Measurements from ENCODE around the gene ATF5. TPM values are rescaled to one million over a fixed set of nuclear protein-coding genes. Genes with fewer than 3 reads are reported as not detected.

Gene ATF5
- total RNA-seq, 2 donors from 2014 or later, result 7.4 to 12.0 TPM

GRCh38 chr19:49881186-49881585, 47.8 kb upstream of the ATF5 start:
- H3K9me3 Mint-ChIP-seq, result no peaks in the 10 kb centered on the region
- no peak overlapping the region for H3K9ac ChIP-seq (ENCODE audit: extremely low read depth, low read length, poor library complexity, severe bottlenecking)
- H3K4me3 Mint-ChIP-seq, result no peak overlapping the region

GRCh38 chr19:49881672-49882394, 47.2 kb upstream of the ATF5 start:
- TF ChIP-seq CTCF (conservative IDR thresholded peaks at IDR 0.05), result no peak
- H3K27me3 ChIP-seq (ENCODE audit: control insufficient read depth, insufficient read depth, low read length, poor library complexity, severe bottlenecking), result no peaks in the 10 kb centered on the region
- H3K9me3 ChIP-seq (ENCODE audit: control insufficient read depth, low read length), result no peaks in the 10 kb centered on the region
- peaks cover 69% of the 10 kb centered on the region for H3K36me3 Mint-ChIP-seq (ENCODE audit: low read depth)
- no peak overlapping the region for H3K9ac ChIP-seq (ENCODE audit: extremely low read depth, low read length, poor library complexity, severe bottlenecking)
- peaks cover 3% of the 10 kb centered on the region for H3K4me1 Mint-ChIP-seq
- no peak overlapping the region for H3K27ac ChIP-seq (ENCODE audit: low read depth, low read length)
- no peak overlapping the region for H3K4me3 Mint-ChIP-seq
- H3K4me1 ChIP-seq (ENCODE audit: control insufficient read depth, insufficient read depth, low read length), result no peaks in the 10 kb centered on the region
- peak; percentile 85 for DNase-seq
- peaks cover 57% of the 10 kb centered on the region for H3K36me3 ChIP-seq (ENCODE audit: control insufficient read depth, insufficient read depth, low read length)
- H3K27me3 Mint-ChIP-seq (ENCODE audit: insufficient read depth), result no peaks in the 10 kb centered on the region
- WGBS, 2 experiments (ENCODE audit: insufficient coverage in 1 of 2, insufficient read length in 1 of 2), result 93 to 94% methylated on average over 17 to 31 of the region's 31 CpGs
- no peak overlapping the region for H3K27ac Mint-ChIP-seq
- no peaks in the 10 kb centered on the region for H3K9me3 Mint-ChIP-seq
- no peak overlapping the region for H3K4me3 ChIP-seq (ENCODE audit: low read length)

More at GRCh38 chr19:49881186-49881585, 47.8 kb upstream of the ATF5 start:
- Histone ChIP-seq H3K9me3 (ENCODE audit: control insufficient read depth, low read length) (no peaks in the 10 kb centered on the region), H3K4me3 (ENCODE audit: low read length) (no peak overlapping the region), H3K27ac (ENCODE audit: low read depth, low read length) (no peak overlapping the region), H3K27me3 (ENCODE audit: control insufficient read depth, insufficient read depth, low read length, poor library complexity, severe bottlenecking) (no peaks in the 10 kb centered on the region), H3K4me1 (ENCODE audit: control insufficient read depth, insufficient read depth, low read length) (no peaks in the 10 kb centered on the region), H3K36me3 (ENCODE audit: control insufficient read depth, insufficient read depth, low read length) (peaks cover 54% of the 10 kb centered on the region)
- no peak for DNase-seq
- no peak for TF ChIP-seq CTCF (conservative IDR thresholded peaks at IDR 0.05)
- H3K27me3 Mint-ChIP-seq (ENCODE audit: insufficient read depth), result no peaks in the 10 kb centered on the region
- no peak overlapping the region for H3K27ac Mint-ChIP-seq
- peaks cover 65% of the 10 kb centered on the region for H3K36me3 Mint-ChIP-seq (ENCODE audit: low read depth)
- H3K4me1 Mint-ChIP-seq, result peaks cover 3% of the 10 kb centered on the region
- WGBS, 2 experiments (ENCODE audit: insufficient coverage in 1 of 2, insufficient read length in 1 of 2), result 96 to 99% methylated on average over 10 to 17 of the region's 17 CpGs

- H3K27me3 ChIP-seq (ENCODE audit: control insufficient read depth, insufficient read depth, low read length, poor library complexity, severe bottlenecking), result no peaks in the 10 kb centered on the region
- H3K4me3 ChIP-seq (ENCODE audit: low read length), result no peak overlapping the region
- no peaks in the 10 kb centered on the region for H3K27me3 Mint-ChIP-seq (ENCODE audit: insufficient read depth)
- no peak overlapping the region for H3K4me3 Mint-ChIP-seq
- no peaks in the 10 kb centered on the region for H3K9me3 ChIP-seq (ENCODE audit: control insufficient read depth, low read length)
- no peak for TF ChIP-seq CTCF (conservative IDR thresholded peaks at IDR 0.05)
- WGBS, 2 experiments (ENCODE audit: insufficient coverage in 1 of 2, insufficient read length in 1 of 2), result 95 to 100% methylated on average over 6 to 14 of the region's 14 CpGs
- H3K9ac ChIP-seq (ENCODE audit: extremely low read depth, low read length, poor library complexity, severe bottlenecking), result no peak overlapping the region
- H3K4me1 ChIP-seq (ENCODE audit: control insufficient read depth, insufficient read depth, low read length), result no peaks in the 10 kb centered on the region
- no peaks in the 10 kb centered on the region for H3K9me3 Mint-ChIP-seq
- H3K27ac ChIP-seq (ENCODE audit: low read depth, low read length), result no peak overlapping the region
- no peak overlapping the region for H3K27ac Mint-ChIP-seq
- peaks cover 57% of the 10 kb centered on the region for H3K36me3 ChIP-seq (ENCODE audit: control insufficient read depth, insufficient read depth, low read length)
- no peak for DNase-seq
- peaks cover 69% of the 10 kb centered on the region for H3K36me3 Mint-ChIP-seq (ENCODE audit: low read depth)
- H3K4me1 Mint-ChIP-seq, result peaks cover 3% of the 10 kb centered on the region
Observed at GRCh38 chr19:49882643-49883042, 46.4 kb upstream of the ATF5 start.

Measured in endodermal cell (in vitro differentiated cells).